OCI-LY3 (cell line): ENCODE measurements around the gene RPL18.

Experiments used
- H2AFZ ChIP-seq: fragments of 200-600, 300-600 bp; shearing (Covaris generic); 2 replicates; pipeline ENCODE4 v1.6.0; 2014; ENCODE audit warnings: antibody characterized with exemption, low read depth, low read length
- H3K27ac ChIP-seq: fragments of 200-600, 300-600 bp; sonication (generic); 2 replicates; pipeline ENCODE4 v1.5.1; 2014; ENCODE audit warnings: mild to moderate bottlenecking, low read length, moderate library complexity, mixed read lengths
- H3K27me3 ChIP-seq: fragments of 200-600, 300-600 bp; sonication (generic); 2 replicates; pipeline ENCODE4 v1.6.1; 2014; ENCODE audit warnings: low read depth, low read length, mixed read lengths
- H3K36me3 ChIP-seq: fragments of 200-600, 300-600 bp; sonication (generic); replicated peaks from 2 replicates; pipeline ENCODE3; 2014; ENCODE audit warnings: low read depth, low read length, mixed read lengths
- H3K4me1 ChIP-seq: fragments of 300-600, 200-600 bp; sonication (generic); 2 replicates; pipeline ENCODE4 v1.6.1; 2014; ENCODE audit warnings: low read length, mixed read lengths
- H3K4me2 ChIP-seq: fragments of 200-600, 300-600 bp; sonication (generic); 2 replicates; pipeline ENCODE4 v1.6.1; 2014; ENCODE audit warnings: low read length, mixed read lengths
- H3K4me3 ChIP-seq: fragments of 300-600, 200-600 bp; sonication (generic); 2 replicates; pipeline ENCODE4 v1.5.1; 2014; ENCODE audit warnings: antibody characterized with exemption, mild to moderate bottlenecking, low read length, moderate library complexity
- H3K79me2 ChIP-seq: fragments of 300-600, 200-600 bp; shearing (Covaris generic); 2 replicates; pipeline ENCODE4 v1.6.1; 2014; ENCODE audit warnings: mild to moderate bottlenecking, low read length, mixed read lengths
- H3K9ac ChIP-seq: fragments of 300-600, 200-600 bp; shearing (Covaris generic); 2 replicates; pipeline ENCODE4 v1.6.0; 2014; ENCODE audit warnings: mild to moderate bottlenecking, low read length, moderate library complexity
- H3K9me3 ChIP-seq: fragments of 200-600, 300-600 bp; shearing (Covaris generic); 2 replicates; pipeline ENCODE4 v1.6.1; 2014; ENCODE audit warnings: low read length, mixed read lengths; ENCODE audit not compliant: insufficient read depth
- H4K20me1 ChIP-seq: fragments of 200-600, 300-600 bp; sonication (generic); 2 replicates; pipeline ENCODE4 v1.6.1; 2016; ENCODE audit warnings: low read length, mixed read lengths; ENCODE audit not compliant: insufficient read depth
- CTCF ChIP-seq: fragments of 200-600, 300-600 bp; sonication (generic); IDR thresholded peaks from 2 replicates; pipeline ENCODE4 v1.5.1; 2014; ENCODE audit warnings: antibody characterized with exemption, low read length, low read depth
- EZH2phosphoT487 ChIP-seq: fragments of 200-600 bp; shearing (Covaris generic); IDR thresholded peaks from 2 replicates; pipeline ENCODE4 v1.6.1; 2018; ENCODE audit warnings: antibody characterized with exemption, mixed run types, low read depth

The RPL18 gene

GRCh38 chr19:48628486-48629296, 9.7 kb upstream of the RPL18 start:
- Histone ChIP-seq H3K79me2 (peaks cover 26% of the 10 kb centered on the region), H4K20me1 (no peaks in the 10 kb centered on the region), H3K9me3 (no peaks in the 10 kb centered on the region), H3K4me2 (no peak overlapping the region), H3K27me3 (no peaks in the 10 kb centered on the region), H3K36me3 (peaks cover 23% of the 10 kb centered on the region), H3K9ac (no peak overlapping the region), H2AFZ (no peak overlapping the region), H3K4me3 (no peak overlapping the region), H3K27ac (no peak overlapping the region), H3K4me1 (peaks cover 22% of the 10 kb centered on the region)
- TF ChIP-seq CTCF (no peak), EZH2phosphoT487 (no peak)

GRCh38 chr19:48627865-48628314, 8.9 kb upstream of the RPL18 start:
- Histone ChIP-seq H3K9ac (no peak overlapping the region), H3K79me2 (peaks cover 27% of the 10 kb centered on the region), H3K27me3 (no peaks in the 10 kb centered on the region), H3K4me2 (no peak overlapping the region), H3K4me3 (no peak overlapping the region), H2AFZ (no peak overlapping the region), H3K36me3 (peaks cover 23% of the 10 kb centered on the region), H3K4me1 (peaks cover 19% of the 10 kb centered on the region), H4K20me1 (no peaks in the 10 kb centered on the region), H3K9me3 (no peaks in the 10 kb centered on the region), H3K27ac (no peak overlapping the region)
- TF ChIP-seq EZH2phosphoT487 (no peak), CTCF (no peak)

GRCh38 chr19:48627201-48627864, 8.4 kb upstream of the RPL18 start:
- H3K4me3 ChIP-seq, result no peak overlapping the region
- peaks cover 23% of the 10 kb centered on the region for H3K36me3 ChIP-seq
- no peak overlapping the region for H3K27ac ChIP-seq
- peaks cover 19% of the 10 kb centered on the region for H3K4me1 ChIP-seq
- no peaks in the 10 kb centered on the region for H3K27me3 ChIP-seq
- H4K20me1 ChIP-seq, result no peaks in the 10 kb centered on the region
- peaks cover 27% of the 10 kb centered on the region for H3K79me2 ChIP-seq
- no peak overlapping the region for H2AFZ ChIP-seq
- H3K4me2 ChIP-seq, result no peak overlapping the region
- H3K9me3 ChIP-seq, result no peaks in the 10 kb centered on the region
- TF ChIP-seq CTCF, result no peak
- TF ChIP-seq EZH2phosphoT487, result no peak
- H3K9ac ChIP-seq, result no peak overlapping the region

- H3K4me3 ChIP-seq, result no peak overlapping the region
- peaks cover 22% of the 10 kb centered on the region for H3K36me3 ChIP-seq
- no peak overlapping the region for H2AFZ ChIP-seq
- TF ChIP-seq EZH2phosphoT487 (no peak), CTCF (no peak)
- no peaks in the 10 kb centered on the region for H3K27me3 ChIP-seq
- H3K9me3 ChIP-seq, result no peaks in the 10 kb centered on the region
- peaks cover 26% of the 10 kb centered on the region for H3K4me1 ChIP-seq
- H3K79me2 ChIP-seq, result peaks cover 27% of the 10 kb centered on the region
- H3K9ac ChIP-seq, result no peak overlapping the region
- no peak overlapping the region for H3K4me2 ChIP-seq
- H3K27ac ChIP-seq, result no peak overlapping the region
- no peaks in the 10 kb centered on the region for H4K20me1 ChIP-seq
Measured at GRCh38 chr19:48625891-48626327, 6.9 kb upstream of the RPL18 start.
